Psoas muscle (tissue), 8 donors: Measurements from ENCODE around the gene CEL. TPM values are rescaled to one million over a fixed set of nuclear protein-coding genes. Genes with fewer than 3 reads are reported as not detected.
"Not testable (repeated sequence)": the region's sequence is repeated elsewhere in the genome, so short reads cannot be mapped to it uniquely, and the experiment has no call there.

Source experiments
- ATAC-seq, 4 donors: fragments of 200-7000 bp; cut with Tn5 transposase; one replicate each; pipeline ENCODE4 v1.9.1; 2020; ENCODE audit warnings: moderate library complexity in 3 of 4, mild to moderate bottlenecking in 2 of 4
- DNase-seq, 2 donors: peaks; one replicate each; pipeline ENCODE4 v3.0.0-alpha.2; 2020
- H3K27ac ChIP-seq: fragments of 200-600 bp; one replicate; pipeline ENCODE4 v1.8.0; 2022
- H3K27me3 ChIP-seq, 3 donors: fragments of 200-600 bp in 1 of 3; one replicate each; pipeline versions ENCODE4 v1.6.1 to v1.8.0; 2013 to 2022; ENCODE audit warnings: low read length in 2 of 3, mild to moderate bottlenecking in 2 of 3, moderate library complexity in 1 of 3; ENCODE audit not compliant: insufficient read depth in 3 of 3
- H3K36me3 ChIP-seq, 2 donors: fragments of 200-600 bp in 1 of 2; one replicate each; pipeline versions ENCODE4 v1.6.1 to v1.8.0; 2013 to 2022; ENCODE audit warnings: low read depth in 1 of 2, mild to moderate bottlenecking in 1 of 2, moderate library complexity in 1 of 2; ENCODE audit not compliant: insufficient read depth in 1 of 2
- H3K4me1 ChIP-seq: fragments of 200-600 bp; one replicate; pipeline ENCODE4 v1.8.0; 2022
- H3K4me3 ChIP-seq: fragments of 200-600 bp; one replicate; pipeline ENCODE4 v1.8.0; 2022; ENCODE audit warnings: mild to moderate bottlenecking
- H3K9me3 ChIP-seq: fragments of 200-600 bp; one replicate; pipeline ENCODE4 v1.8.0; 2022
- WGBS, 3 donors: extraction: QIAGEN DNeasy Blood & Tissue Kit; methylation state at CpG; one replicate each; pipeline versions ENCODE4 v1.1.6 to v1.1.7; 2013; 5-methylcytosine and 5-hydroxymethylcytosine counted together
- intact Hi-C, 2 donors: fragments of 100-400 bp; cut with DNase I; formaldehyde crosslinking; loops; one replicate each; pipeline versions ENCODE4 v1.11.0 to v1.14.2; 2022
- polyA plus RNA-seq, 3 donors: library from polyadenylated mRNA; stranded (reverse); fragments of 200-250 nt; gene quantifications; one replicate each; pipeline ENCODE4 v1.2.3, GENCODE V29; 2013
- total RNA-seq, 4 donors: library from RNA; stranded (reverse); fragmentation: NEBNext Ultra II Directional in 2 of 4; extraction: Animal tissue kit (Norgen Biotek cat#: 25700) in 2 of 4; gene quantifications; one replicate each; pipeline versions ENCODE4 v1.2.1 to v1.2.4, GENCODE V29; 2021 to 2023
- TF ChIP-seq, protein P1 (sequence below): fragments of 200-600 bp; IDR thresholded peaks from one replicate; pipeline ENCODE4 v1.8.0; 2022; ENCODE audit warnings: antibody characterized with exemption
- donor health status: healthy with polysubstance abuse.
- donor health status: DM: no; HTN: no; CAD: no; lungs with moderate emphysema.
- donor health status: Bipolar disorder and iron deficiency.
- donor health status: healthy.
- donor health status: DM: yes; HTN: yes; CAD: no.
- donor health status: DM: no; HTN: no; CAD: no.
- donor health status: DM: no; HTN: no; CAD: no.
- donor health status: DM: yes; HTN: yes; CAD: no.

Gene CEL
- total and polyA plus RNA-seq, 7 donors = 0.10 to 2.0 (median 0.42) TPM

DNA sequence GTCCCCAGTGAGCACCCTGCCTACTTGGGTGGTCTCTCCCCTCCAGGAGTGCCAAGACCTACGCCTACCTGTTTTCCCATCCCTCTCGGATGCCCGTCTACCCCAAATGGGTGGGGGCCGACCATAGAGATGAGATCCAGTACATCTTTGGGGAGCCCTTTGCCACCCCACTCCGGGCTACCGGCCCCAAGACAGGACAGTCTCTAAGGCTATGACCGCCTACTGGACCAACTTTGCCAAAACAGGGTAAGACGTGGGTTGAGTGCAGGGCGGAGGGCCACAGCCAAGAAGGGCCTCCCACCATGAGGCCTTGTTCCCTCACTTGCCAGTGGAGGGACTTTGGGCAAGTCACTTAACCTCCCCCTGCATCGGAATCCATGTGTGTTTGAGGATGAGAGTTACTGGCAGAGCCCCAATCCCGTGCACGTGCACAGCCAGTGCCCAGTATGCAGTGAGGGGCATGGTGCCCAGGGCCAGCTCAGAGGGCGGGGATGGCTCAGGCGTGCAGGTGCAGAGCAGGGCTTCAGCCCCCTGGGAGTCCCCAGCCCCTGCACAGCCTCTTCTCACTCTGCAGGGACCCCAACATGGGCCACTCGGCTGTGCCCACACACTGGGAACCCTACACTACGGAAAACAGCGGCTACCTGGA lies 24.6 kb downstream of the CEL start:
- intact Hi-C loops, H3K9me3 ChIP-seq, H3K36me3 ChIP-seq, H3K4me3 ChIP-seq, H3K27ac ChIP-seq, H3K4me1 ChIP-seq, ATAC-seq, DNase-seq, H3K27me3 ChIP-seq: not testable (repeated sequence)
- WGBS, 3 donors = 81 to 83% (median 81%) methylated on average over 13 to 17 of the region's 17 CpGs

DNA sequence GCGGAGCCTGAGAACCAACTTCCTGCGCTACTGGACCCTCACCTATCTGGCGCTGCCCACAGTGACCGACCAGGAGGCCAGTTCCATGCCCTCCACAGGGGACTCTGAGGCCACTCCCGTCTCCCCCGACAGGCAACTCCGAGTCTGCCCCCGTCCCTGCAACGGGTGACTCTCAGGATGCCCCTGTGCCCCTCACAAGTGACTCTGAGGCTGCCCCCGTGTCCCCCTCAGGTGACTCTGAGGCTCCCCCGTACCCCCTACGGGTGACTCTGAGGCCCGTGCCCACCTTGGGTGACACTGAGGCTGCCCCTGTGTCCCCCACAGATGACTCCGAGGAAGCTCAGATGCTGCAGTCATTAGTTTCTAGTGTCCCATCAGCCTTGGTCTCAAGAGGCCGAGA lies 25.1 kb downstream of the CEL start:
- Histone ChIP-seq H3K36me3 (no peaks in the 10 kb centered on the region), H3K9me3 (no peaks in the 10 kb centered on the region), H3K4me1 (no peaks in the 10 kb centered on the region), H3K27me3 (no peaks in the 10 kb centered on the region), H3K27ac (no peak overlapping the region), H3K4me3 (no peak overlapping the region)
- DNase-seq = no peak
- 79 to 86% (median 82%) methylated on average over 13 to 15 of the region's 15 CpGs for WGBS, 3 donors
- intact Hi-C loops = no loop called here
- ATAC-seq = no peak
- TF ChIP-seq, protein P1, sequence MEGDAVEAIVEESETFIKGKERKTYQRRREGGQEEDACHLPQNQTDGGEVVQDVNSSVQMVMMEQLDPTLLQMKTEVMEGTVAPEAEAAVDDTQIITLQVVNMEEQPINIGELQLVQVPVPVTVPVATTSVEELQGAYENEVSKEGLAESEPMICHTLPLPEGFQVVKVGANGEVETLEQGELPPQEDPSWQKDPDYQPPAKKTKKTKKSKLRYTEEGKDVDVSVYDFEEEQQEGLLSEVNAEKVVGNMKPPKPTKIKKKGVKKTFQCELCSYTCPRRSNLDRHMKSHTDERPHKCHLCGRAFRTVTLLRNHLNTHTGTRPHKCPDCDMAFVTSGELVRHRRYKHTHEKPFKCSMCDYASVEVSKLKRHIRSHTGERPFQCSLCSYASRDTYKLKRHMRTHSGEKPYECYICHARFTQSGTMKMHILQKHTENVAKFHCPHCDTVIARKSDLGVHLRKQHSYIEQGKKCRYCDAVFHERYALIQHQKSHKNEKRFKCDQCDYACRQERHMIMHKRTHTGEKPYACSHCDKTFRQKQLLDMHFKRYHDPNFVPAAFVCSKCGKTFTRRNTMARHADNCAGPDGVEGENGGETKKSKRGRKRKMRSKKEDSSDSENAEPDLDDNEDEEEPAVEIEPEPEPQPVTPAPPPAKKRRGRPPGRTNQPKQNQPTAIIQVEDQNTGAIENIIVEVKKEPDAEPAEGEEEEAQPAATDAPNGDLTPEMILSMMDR = no peak

DNA sequence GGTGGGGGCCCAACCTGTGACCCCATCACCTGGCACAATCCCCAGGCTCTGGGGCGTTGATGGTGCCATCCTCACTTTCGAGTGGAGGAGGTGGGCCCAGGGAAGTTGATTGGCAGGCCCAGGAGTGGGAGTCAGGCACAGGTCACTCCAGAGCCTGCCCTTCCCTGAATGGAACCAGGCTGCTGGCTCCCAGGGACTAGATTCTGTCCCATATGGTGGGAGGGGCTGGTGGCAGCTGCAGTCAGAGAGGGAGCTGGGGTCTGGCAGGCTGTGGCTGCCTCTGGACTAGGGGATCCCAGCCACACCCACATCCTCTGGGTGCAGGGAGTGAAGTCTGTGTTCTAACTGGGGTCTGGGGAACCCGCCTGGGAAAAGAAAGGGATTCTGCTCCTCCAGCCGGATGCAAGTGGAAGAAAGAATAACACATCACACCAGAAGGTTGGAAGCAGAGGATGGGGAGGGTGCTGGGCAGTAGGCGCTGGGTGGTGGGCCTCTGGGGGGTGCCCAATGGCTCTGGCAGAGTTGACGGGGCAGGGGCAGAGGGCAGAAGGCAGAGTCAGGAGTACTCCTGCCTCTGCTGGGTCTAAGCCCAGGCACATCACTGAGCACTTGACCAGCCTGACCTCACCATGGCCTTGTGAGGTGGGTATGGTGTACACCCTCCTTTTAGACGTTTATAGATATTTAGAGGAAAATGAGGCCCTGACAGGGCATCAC lies 25.8 kb downstream of the CEL start:
- H3K4me3 ChIP-seq = no peak overlapping the region
- no peak for DNase-seq
- H3K9me3 ChIP-seq = no peaks in the 10 kb centered on the region
- no peak overlapping the region for H3K27ac ChIP-seq
- 63 to 71% (median 65%) methylated on average over 7 of the region's 7 CpGs for WGBS, 3 donors
- TF ChIP-seq, protein P1 = no peak
- H3K27me3 ChIP-seq = no peaks in the 10 kb centered on the region
- intact Hi-C loops = no loop called here
- no peak for ATAC-seq
- no peaks in the 10 kb centered on the region for H3K4me1 ChIP-seq
- no peaks in the 10 kb centered on the region for H3K36me3 ChIP-seq

DNA sequence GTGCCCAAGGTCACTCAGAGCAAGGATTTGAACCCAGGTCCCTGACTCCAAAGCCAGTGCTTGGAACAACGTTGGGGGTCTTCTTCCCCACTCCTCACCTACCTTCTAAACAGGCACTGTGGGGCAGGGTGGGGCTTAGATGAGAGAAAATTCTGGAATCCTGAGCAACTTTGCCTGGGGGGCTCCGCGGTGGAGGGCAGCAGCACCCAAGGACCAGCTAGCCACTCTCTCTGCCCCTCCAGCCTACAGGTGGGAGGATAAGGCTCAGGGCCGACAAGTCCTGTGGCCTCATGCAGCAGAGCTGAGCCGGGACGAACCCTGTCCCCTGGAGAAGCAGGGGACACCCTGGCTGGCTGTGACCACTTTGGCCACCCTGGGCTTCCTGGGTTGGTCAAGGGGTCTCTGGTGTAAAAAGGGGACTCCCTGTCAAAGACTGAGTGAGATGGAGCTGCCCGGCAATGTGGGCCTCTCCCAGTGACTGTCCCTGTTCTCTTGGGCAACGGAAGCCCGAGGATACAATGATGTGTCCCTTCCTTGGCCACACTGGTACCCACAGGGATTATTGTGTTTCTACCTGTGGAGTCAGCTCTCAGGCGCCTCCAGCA lies 26.5 kb downstream of the CEL start:
- DNase-seq (no peak), ATAC-seq (no peak)

DNA sequence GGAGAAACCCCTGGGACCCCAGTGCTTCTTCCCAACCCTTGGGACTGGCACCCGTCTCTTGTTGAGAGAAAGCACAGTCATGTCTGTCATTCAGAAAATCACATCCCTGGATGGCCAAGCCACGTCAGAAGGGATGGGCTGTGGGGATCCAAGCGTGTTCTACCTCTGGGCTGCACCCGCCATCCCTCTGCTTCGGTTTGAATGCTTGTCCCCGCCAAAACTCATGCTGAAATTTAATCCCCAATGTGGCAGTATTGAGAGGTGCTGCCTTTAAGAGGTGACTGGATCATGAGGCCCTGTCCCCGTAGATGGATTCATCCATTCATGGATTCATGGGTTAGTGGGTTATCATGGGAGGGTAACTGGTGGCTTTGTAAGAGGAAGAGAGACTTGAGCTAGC lies 27.0 kb downstream of the CEL start:
- intact Hi-C loops = no loop called here
- H3K27me3 ChIP-seq = no peaks in the 10 kb centered on the region

More for the DNA sequence above, 26.5 kb downstream of the CEL start:
- H3K4me3 ChIP-seq = no peak overlapping the region
- no peaks in the 10 kb centered on the region for H3K27me3 ChIP-seq
- H3K36me3 ChIP-seq = no peaks in the 10 kb centered on the region
- no peaks in the 10 kb centered on the region for H3K4me1 ChIP-seq
- H3K9me3 ChIP-seq = no peaks in the 10 kb centered on the region
- TF ChIP-seq, protein P1 = no peak
- no peak overlapping the region for H3K27ac ChIP-seq
- WGBS, 3 donors = 92 to 96% (median 93%) methylated on average over 10 of the region's 10 CpGs
- intact Hi-C loops = no loop called here

More for the DNA sequence above, 27.0 kb downstream of the CEL start:
- DNase-seq (no peak), ATAC-seq (no peak)
- Histone ChIP-seq H3K36me3 (no peaks in the 10 kb centered on the region), H3K27ac (no peak overlapping the region), H3K4me3 (no peak overlapping the region), H3K9me3 (no peaks in the 10 kb centered on the region), H3K4me1 (no peaks in the 10 kb centered on the region)
- 85 to 88% (median 88%) methylated on average over 7 of the region's 7 CpGs for WGBS, 3 donors
- TF ChIP-seq, protein P1 = no peak
